Stimulated activated CD4-positive, alpha-beta T cell treated with anti-CD3 and anti-CD28 coated beads, Interleukin-12 subunit alpha, Interleukin-12 subunit beta, amount 100 ng/mL, for 4 hours (primary cell): ENCODE results near the gene POMGNT2.

Experiments used
- DNase-seq: peaks from one replicate; pipeline ENCODE4 v3.0.0-alpha.2; 2020

The POMGNT2 gene

DNA sequence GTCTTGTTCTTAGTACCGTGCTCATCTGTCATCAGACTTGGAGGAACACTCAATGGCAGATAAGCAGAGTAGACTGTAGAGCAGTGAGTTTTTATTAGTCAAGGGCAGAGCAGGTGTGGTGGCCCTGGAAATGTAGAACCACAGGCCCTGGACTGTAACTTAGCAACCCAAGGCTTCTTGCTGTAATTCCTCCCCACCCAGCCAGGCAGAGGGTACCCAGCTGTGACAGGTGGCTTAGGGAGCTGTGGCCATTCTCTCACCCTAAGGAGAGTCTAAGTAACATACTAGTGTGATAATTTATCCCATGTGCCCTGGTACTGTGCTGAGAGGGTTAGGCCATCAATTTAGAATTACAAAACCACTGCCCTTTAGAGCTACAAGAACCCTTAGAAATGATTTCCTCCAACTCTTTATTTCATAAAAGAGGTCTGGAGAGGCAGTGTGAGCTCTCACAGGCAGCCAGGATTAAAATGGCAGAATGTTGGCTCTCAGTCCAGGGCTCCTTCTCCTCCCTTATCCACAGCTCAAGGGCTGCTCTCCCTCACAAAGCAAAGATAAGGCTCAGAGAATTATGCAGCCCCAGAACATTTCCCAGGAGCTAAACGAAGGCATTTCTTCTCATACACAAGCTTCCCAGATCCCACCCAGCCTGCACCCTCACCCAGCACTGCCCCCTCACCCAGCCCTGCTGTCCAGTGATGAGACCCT, 3.0 kb downstream of the POMGNT2 start:
- no peak for DNase-seq

DNA sequence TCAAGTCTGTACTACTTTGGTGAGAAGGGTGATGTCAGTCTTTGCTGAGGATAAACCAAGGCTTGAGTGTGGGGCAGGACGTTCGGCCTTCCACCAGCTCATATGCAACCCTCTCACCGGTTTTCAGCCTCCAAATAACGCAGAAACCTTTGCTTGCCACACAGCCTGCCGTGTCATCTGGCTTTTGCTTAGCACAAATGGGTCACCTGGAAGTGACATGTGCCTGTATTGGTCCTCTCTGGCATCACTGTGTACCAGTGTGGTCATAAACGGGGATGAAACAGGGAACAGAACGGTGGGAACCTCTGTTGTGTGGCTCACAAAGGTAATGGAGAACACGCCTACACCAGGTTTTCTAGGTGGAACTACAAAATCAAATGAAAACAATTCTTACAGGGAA, 7.1 kb downstream of the POMGNT2 start:
- no peak for DNase-seq

DNA sequence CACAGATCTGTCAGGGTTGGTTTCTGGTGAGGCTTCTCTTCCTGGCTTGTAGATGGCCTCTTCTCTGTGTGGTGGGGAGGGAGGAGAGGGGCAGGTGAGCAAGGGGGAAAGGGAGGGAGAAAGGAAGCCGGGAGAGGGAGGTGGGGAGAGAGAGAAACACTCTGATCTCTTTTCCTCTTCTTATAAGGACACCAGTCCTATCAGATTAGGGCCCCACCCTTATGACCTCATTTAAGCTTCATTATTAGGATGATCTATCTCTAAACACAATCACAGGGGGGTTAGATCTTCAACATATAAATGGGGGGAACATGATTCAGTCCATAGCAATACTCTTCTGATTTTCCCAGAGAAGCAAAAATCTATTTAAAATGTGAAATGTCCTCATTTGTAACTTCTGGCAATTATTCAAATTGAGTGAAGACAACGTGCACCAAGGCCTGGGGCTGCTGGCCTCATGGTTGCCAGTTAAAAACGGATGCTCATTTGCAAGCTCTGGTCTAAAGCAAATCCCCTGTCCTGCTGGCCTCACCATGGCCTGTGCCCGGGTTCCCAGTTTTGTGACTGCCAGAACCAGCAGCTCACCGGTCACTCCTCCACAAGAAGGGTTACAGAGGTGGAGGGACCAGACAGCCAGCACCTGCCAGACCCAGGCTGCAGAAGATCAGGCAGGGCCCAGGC, 8.3 kb downstream of the POMGNT2 start:
- no peak for DNase-seq

DNA sequence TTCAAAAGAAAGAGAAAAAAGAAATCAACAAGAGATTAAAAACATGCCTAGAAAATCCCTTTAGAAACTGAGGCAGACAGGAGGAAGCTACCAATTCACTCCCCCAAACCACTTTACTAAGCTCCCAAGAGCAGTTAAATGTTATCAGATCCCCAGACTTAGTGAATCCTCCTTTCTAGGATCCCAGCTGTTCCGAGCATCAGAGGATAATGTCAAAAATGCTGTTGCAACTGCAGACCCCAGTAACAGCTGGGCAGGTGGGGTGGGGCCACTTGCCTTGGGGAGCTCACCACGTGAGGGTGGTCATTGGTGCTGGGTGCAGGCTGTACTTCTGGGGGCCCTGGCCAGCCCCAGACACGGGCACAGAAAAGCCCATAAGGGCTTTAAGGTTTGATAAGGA, 9.1 kb downstream of the POMGNT2 start:
- DNase-seq: no peak

DNA sequence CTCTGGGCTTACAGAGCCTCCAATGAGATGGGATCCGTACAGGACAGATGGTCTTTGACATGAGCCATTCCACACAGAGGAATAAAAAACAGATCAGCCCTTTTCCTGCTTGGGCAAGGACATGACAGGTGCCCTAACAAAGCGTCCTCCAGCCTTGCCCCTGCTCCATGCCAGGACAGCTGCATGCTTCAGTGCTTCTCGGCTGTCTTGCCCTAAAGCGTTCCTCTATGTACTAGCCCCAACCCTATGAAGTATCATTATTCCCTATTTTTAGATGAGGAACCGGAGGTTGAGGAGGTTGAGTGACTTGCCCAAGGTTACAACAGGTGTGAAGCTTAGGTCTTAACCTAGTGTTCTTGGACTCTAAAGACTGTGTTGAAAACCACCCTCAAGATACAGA, 10.5 kb downstream of the POMGNT2 start:
- no peak for DNase-seq

DNA sequence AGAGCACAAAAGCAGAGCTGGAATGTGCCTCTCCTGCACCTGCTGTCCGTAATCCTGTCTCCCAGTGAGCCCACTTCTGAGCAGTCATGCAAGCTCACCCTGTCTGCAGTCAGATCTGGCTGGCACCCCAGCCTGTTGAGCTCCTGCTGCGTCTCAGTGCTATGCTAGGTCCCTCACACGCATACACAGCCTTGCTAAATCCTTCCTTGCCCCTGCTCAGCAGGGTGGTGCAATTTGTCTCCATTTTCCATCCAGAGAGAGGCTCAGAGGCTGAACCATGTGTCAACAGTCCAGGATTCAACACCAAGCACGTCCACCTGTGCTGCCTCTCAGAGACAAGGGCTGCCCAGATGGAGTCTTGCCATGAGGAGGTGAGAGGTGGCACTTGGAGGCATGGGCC, 11.0 kb downstream of the POMGNT2 start:
- DNase-seq: no peak

DNA sequence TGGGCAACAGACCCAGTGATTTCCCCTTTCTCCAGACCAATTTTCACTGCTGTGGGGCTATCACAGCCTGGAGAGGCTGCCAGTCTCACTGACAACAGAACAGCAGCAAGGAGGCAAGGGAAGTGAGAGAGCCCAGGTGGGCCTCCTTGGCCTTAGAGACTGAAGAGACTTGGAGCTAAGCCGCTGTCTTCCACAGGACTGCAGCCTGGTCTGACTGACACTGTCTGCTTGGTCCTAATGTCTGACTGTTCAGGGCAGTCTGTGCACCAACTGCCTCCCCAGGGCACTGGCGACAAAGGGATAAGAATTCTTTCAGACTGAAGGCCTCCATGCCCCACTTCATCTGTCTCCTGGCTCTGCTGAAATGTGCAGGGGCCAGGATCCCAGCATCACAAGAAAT, 11.5 kb downstream of the POMGNT2 start:
- no peak for DNase-seq

DNA sequence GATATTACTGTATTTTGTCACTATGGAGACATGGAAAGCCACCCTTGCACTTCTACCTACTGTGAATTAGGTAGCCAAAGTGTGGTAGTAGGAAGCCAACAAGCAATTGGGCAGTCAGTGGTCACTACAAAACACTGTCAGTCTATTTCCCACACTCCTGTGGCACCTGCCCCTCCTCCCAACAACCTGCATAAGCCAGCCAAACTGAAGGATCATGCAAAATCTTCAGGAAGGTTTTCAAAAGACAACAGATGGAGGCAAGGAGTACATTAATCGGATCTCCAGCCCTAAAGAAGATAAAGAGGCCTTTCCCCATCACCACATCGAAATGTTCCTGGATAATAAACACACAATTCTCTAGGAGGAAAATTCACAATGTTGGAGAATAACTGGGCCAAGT, 11.9 kb downstream of the POMGNT2 start:
- no peak for DNase-seq

DNA sequence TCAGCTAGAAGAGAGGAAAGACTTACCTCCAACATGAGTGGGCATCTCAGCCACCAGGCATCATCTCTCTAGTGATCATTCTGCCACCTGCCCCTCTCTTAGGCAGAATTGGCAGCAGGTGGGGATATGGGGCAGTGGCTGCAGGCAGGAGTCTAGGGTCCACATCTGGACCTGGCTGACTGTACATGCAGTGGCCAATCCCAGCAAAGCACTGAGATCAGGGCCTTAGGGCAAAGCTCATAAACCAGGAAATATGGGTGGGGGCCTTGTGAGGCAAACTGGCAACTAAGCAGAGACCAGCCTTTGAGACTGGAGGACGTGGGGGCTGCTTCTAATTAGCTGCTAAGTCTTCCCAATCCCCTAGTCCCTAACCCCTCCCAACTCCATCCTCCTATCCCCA, 12.9 kb downstream of the POMGNT2 start:
- no peak for DNase-seq

DNA sequence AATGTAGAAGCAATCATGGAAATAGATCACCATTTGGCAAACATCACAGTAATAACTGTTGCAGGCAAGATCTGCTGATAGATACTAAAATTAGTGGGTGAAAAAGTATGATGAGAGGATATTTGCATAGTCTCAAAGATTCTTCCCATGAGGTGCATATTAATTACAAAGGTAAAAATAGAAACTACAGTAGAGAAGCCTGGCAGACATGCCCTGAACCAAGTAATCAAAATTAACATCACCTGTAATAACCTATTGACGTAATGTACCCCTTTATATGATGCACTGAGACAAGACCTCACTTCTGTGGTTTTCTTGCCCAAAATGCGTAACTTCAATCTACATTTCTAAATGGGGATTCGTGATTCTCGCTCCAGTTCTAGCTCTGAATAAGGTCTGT, 14.4 kb downstream of the POMGNT2 start:
- DNase-seq: no peak

DNA sequence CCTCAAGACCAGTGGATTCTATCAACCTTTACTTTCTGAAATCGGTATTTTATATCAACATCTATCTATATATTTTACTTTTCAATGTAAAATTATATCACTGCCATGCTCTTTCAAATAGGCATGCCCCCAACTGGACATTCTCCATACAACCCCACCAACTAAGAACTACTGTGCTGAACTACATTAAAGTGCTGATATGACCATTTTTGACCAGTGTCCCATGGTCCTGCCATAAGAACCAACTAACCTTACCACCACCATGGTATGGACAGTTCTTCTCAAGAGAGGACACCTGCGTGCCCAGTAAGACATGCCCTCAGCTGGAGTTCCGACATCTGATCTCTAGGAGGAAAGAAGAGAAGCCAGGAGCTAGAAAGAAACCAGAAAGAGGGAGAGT, 15.6 kb downstream of the POMGNT2 start:
- DNase-seq: no peak

DNA sequence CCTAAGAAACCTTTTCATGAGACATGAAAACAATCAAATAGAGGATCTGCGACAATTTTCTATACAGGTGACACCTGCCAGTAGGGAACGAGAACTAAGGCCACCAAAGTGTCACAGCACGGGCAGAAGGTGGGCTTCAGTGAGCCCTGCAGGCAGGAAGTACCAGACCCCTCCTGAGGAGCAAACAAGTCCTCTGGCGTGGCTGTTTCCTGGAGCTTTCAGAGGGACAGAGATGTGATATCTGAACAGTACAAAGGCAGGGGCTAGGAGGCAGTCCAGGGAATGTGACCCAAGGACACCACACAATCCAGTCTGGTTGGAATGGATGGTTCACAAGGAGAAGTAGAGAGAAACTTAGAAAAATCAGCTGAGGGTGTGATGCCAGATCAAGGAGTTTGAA, 16.8 kb downstream of the POMGNT2 start:
- DNase-seq: no peak

DNA sequence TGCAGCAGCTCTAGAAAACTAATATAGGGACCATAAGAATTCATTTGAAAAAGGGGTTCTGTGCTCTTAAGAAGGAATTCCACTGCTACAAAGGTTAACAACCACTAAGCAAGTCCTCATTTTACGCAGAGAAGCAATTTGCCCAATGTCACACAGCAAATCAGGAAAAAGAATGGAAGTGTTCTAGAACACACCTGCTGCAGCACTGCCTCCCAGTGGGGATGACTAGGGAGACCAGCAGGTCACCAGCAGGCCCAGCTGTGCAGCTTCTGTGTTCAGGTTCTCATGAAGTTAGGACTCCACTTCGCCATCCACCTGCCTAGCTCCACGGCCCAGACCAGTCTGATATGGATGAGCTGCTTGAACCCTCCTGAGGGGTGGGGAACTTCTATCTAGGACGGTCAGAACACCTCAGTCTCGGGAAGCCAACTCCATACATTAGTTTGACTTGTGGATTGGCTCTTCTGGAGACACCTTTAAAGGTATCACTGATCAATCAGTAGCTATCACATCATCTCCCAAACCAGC, 18.6 kb downstream of the POMGNT2 start:
- DNase-seq: no peak

DNA sequence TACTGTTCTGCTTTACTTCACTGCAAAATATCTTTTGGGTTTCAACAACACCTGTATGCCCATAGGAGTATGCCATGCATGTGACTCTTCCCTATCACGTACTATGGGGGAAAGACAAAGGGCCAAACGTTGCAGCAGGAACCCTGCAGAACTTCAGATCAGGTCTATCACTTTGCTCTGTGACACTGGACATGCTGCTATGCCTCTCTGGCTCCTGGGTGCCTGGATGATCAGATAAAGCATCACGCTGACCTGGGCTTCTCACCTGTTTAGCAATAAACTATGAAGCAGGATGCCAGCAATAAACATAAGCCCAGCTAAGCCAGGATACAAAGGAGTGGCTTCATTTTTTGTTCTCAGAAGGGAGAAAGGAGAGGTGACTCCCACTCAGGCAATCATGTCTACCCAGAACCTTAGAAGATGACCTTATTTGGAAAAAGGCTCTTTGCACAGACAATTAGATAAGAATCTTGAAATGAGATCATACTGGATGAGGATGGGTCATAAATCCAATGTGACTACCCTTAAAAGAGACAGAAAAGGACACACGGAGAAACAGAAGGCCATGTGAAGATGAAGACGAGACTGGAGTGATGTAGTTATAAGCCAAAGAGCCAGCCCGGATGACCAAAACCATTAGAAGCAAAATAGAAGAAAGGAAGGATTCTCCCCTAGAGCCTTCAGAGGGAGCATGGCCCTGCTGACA, 19.3 kb downstream of the POMGNT2 start:
- no peak for DNase-seq

DNA sequence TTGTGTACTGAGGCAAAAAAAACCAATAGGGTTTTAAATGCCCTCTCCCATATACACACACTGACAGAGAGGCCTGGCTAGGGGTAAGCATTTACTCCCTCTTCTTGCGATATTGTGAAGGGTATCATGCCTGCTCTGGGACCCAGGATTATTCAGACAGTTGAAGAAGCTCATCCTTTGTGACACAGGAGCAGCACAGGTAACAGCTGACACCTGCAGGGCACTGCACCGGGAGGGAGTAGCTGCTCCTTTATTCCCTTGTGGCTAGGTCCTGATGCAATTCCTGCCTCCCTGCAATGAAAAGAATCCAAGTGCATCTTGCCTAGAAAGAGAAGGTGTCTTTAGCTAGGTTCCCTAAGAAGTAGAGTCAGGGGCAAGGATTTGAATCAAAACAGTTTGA, 23.4 kb downstream of the POMGNT2 start:
- DNase-seq: no peak

DNA sequence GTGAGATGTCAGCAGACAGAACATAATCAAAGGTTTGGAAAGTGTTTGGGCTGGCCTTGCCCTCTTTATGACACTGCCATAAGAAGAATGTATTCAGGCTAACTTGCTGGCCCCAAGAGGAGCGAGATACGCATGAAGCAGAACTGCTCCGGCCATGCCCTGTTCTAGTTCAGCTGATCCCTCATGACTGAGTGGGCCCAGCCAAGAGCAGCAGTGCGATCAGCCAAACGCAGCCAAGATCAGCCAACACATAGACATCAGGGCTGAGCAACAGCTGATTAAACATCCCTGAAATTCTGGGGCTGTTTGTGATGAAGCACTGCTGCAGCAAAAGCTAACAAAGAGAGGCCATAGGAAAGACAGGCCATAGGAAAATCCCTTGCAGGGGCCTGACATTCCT, 24.1 kb downstream of the POMGNT2 start:
- no peak for DNase-seq

DNA sequence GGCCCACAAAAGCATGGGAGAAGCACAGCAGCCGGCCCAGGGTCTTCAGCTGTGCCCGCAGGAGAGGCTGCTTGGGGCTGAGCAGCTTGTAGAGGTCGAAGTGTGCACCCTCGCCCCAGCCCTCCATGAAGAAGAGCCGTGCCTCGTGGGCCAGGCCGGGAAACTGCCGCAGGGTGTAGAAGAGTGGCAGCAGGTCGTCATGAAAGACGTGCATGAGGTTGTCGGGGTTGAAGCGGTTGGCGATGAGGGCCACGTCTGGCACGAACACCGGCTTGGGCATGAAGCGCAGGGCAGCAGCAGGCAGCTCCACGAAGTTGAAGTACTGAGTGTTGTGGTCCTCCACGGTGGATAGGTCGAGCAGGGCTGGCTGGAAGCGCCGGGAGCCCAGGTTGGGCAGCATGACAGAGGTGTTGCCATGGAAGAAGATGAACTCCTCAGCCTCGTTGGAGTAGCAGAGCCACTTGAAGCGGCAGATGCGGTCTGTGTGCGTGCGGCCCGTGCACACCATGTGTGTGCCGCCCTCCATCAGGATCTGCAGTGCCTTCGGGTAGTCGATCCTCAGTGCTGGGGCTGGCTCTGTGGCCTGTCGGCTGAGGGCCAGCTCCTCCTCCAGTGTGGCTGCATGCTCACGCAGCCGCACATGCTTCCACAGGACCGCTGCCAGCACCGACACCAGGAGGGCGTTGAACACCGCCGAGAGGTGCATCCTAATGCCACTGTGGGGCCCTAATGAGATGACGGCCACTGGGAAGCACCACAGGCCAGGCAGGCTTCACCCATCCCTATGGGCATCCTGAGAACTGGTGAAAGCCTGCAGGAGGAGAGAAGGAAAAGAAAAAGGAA, 24.9 kb downstream of the POMGNT2 start:
- no peak for DNase-seq

DNA sequence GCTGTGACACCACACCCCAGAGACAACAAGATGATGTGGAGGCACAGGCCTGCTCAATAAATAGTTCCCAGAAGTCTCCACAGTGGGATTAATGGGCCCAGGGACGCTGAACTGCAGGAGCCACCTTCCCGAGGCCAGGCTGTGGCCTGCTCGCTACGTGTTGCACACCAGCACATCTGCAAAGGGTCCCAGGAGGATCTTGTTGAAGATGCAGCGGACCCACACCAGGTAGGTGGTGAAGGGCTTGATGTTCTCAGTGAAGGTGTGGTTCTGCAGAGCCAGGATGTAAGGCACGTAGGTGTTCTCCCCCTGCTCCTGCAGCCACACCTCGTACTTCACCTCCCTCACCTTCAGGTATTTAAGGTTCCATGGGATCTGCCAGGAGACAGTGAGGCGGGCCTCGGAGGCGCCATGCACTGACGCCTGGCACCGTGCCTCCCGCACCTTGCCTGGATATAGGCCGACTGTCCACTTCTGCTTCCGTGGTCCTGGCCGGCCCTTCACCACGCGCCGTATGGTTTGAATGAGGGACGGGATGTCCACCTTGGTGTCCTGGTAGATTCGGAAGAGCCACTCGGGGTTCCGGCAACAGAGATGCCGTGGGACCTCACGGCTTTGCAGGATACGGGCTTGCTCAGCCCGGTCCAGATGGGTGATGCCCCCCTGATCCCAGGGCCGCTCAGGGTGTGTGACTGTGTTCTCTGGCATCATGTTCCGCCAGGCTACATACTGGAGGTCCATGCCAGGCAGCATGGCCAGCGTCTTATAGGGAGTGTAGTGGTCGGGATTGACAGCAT, 26.1 kb downstream of the POMGNT2 start:
- no peak for DNase-seq

DNA sequence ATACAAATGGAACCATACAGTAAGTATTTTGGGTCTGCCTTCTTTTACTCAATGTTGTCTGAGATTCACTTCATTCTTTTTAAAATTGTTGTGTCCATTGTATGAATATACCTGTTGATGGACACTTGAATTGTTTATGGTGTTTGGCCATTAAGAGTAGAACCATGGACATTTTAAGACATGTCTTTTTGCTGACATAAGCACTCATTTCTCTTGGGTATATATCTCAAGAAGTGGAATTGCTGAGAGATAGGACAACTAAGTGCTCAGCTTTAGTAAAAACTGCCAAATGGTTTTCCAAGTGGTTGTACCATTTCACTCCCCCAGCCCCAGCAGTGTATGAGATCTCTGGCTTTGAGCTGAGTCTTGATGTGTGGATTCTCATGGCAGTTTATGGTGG, 28.2 kb downstream of the POMGNT2 start:
- no peak for DNase-seq

DNA sequence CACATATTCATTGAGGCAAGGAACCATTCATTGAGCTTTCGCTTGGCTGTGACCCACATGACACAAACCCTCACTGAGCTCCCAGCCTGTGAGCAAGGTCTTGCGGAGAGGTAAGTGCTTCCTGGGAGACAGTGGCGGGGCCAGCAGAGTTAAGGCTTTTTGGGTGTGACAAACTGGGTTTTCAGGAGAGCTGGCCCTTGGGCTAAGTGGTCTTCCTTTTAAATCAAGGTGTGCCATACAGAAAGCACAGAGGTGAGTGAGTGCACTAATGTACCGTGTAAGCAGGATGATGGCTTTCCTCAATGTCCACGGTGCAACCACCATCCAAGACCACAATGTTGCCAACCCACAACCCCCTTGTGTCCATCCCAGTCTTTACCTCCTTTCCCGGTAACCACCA, 28.6 kb downstream of the POMGNT2 start:
- no peak for DNase-seq

DNA sequence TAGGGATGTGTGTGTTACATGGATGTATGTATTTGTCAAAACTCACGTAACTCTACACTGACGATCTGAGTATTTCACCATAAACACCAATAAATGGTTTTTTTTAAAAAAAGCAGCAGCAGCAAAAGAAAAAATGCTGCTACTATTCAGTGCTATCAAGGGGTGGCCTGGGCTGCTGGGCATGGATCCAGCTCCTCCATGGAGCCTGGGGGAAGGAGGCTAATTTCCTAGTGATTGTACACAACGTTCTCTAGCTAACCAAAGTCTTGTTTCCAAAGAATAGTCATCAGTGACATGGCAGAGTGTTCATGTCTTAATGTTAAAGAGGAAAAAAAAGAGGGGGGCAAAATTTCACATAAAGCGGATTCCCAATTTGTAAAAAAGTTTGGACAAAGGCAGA, 29.0 kb downstream of the POMGNT2 start:
- no peak for DNase-seq
